22Rv1 (cell line): Measurements from ENCODE around the gene GLRA1.

Experiments
- CTCF ChIP-seq: fragments of 450-650 bp; IDR thresholded peaks from 2 replicates; pipeline ENCODE4 v1.5.1; 2017; ENCODE audit warnings: mild to moderate bottlenecking
- ZFX ChIP-seq: fragments of 450-650 bp; IDR thresholded peaks from 2 replicates; pipeline ENCODE4 v1.6.1; 2017; ENCODE audit warnings: antibody characterized with exemption, borderline replicate concordance

DNA sequence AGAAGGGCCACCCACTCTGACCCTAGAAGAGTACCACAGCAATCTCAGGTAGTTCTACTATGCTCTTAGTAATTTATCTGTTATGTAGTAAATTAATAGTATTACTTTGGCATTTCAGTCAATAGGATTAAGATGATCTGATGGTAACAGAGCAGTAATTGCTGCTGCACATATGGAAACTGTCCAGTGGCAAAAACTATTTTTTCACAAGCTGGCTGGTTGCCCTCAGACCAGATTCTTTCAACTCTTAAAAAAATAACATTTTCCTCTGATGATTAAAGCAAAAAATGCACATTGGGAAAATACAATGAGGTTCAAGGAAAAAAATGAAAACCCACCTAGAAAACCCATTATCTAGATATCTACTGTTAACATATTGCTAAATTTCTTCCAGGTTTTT, 19.7 kb downstream of the GLRA1 start:
- TF ChIP-seq CTCF (no peak), ZFX (no peak)
